Occipital lobe (tissue), 2 donors: ENCODE results near the gene ARL13B. TPM values are rescaled to one million over a fixed set of nuclear protein-coding genes. Genes with fewer than 3 reads are reported as not detected.
"Not testable (repeated sequence)": the region's sequence is repeated elsewhere in the genome, so short reads cannot be mapped to it uniquely, and the experiment has no call there.

Experiments
- DNase-seq: peaks from one replicate; lab custom pipeline; 2025; lab: John Stamatoyannopoulos, UW
- total RNA-seq: library from RNA; depleted of rRNA; stranded (reverse); fragments of >200 nt; gene quantifications from one replicate; pipeline ENCODE4 v1.2.3, GENCODE V29; 2014

Gene ARL13B
- total RNA-seq = 24.6 TPM

GRCh38 chr3:93979850-93980676 lies at the start of gene ARL13B:
Gene ARL13B (plus strand): TSS chr3:93980155. CDS start chr3:93980424, 269 bp downstream.
- DNase-seq = peak; percentile 98

GRCh38 chr3:93931597-93932229 lies 48.2 kb upstream of the ARL13B start:
- no peak for DNase-seq

GRCh38 chr3:93934366-93935046 lies 45.4 kb upstream of the ARL13B start:
- DNase-seq = no peak

- no peak for DNase-seq
Measured at GRCh38 chr3:93936549-93936948, 43.4 kb upstream of the ARL13B start.

GRCh38 chr3:93937485-93937884 lies 42.5 kb upstream of the ARL13B start:
- DNase-seq = not testable (repeated sequence)

GRCh38 chr3:93949958-93950357 lies 30.0 kb upstream of the ARL13B start:
- not testable (repeated sequence) for DNase-seq

- no peak for DNase-seq
Measured at GRCh38 chr3:93961026-93961425, 18.9 kb upstream of the ARL13B start.

GRCh38 chr3:93961489-93961888 lies 18.5 kb upstream of the ARL13B start:
- no peak for DNase-seq

- DNase-seq = no peak
Measured at GRCh38 chr3:93962798-93963197, 17.2 kb upstream of the ARL13B start.

- not testable (repeated sequence) for DNase-seq
Measured at GRCh38 chr3:93965106-93965505, 14.8 kb upstream of the ARL13B start.

GRCh38 chr3:93969443-93969842 lies 10.5 kb upstream of the ARL13B start:
- no peak for DNase-seq

- no peak for DNase-seq
Measured at GRCh38 chr3:93969997-93970396, 10.0 kb upstream of the ARL13B start.

GRCh38 chr3:93973131-93974126 lies 6.5 kb upstream of the ARL13B start, which contains the start of gene PROS1:
Gene PROS1 (minus strand): TSS chr3:93973896. CDS start chr3:93973749, 147 bp downstream.
- DNase-seq = peak; percentile 57

- no peak for DNase-seq
Measured at GRCh38 chr3:93981649-93982048, 1.7 kb downstream of the ARL13B start.

- no peak for DNase-seq
Measured at GRCh38 chr3:93983408-93983807, 3.5 kb downstream of the ARL13B start.

- no peak for DNase-seq
Measured at GRCh38 chr3:93984618-93985017, 4.7 kb downstream of the ARL13B start.

- no peak for DNase-seq
Measured at GRCh38 chr3:93988283-93988682, 8.3 kb downstream of the ARL13B start.

GRCh38 chr3:93988764-93989163 lies 8.8 kb downstream of the ARL13B start:
- DNase-seq = no peak

- DNase-seq = no peak
Measured at GRCh38 chr3:93989241-93989640, 9.3 kb downstream of the ARL13B start.

- no peak for DNase-seq
Measured at GRCh38 chr3:93991631-93992030, 11.7 kb downstream of the ARL13B start.

GRCh38 chr3:93992207-93992606 lies 12.3 kb downstream of the ARL13B start:
- no peak for DNase-seq
